Neural progenitor cell (in vitro differentiated cells): ENCODE results near the gene ABCA1. TPM values are rescaled to one million over a fixed set of nuclear protein-coding genes. Genes with fewer than 3 reads are reported as not detected.

Experiments used
- DNase-seq: peaks from one replicate; pipeline ENCODE4 v3.0.0-alpha.2; 2016; ENCODE audit warnings: low spot score
- H2AFZ ChIP-seq: fragments of 200-600 bp; sonication (generic); replicated peaks from 2 replicates; pipeline ENCODE4 v1.6.1; 2016; ENCODE audit warnings: antibody characterized with exemption
- H3F3A ChIP-seq: fragments of 200-600 bp; sonication (generic); 2 replicates; pipeline ENCODE4 v1.6.1; 2016; ENCODE audit warnings: antibody characterized with exemption, low read depth
- H3K27ac ChIP-seq: fragments of 200-600 bp; sonication (generic); 2 replicates; pipeline ENCODE4 v1.5.1; 2016; ENCODE audit warnings: mild to moderate bottlenecking
- H3K27me3 ChIP-seq: fragments of 200-600 bp; sonication (generic); 2 replicates; pipeline ENCODE4 v1.6.1; 2016; ENCODE audit warnings: mild to moderate bottlenecking, moderate library complexity
- H3K36me3 ChIP-seq: fragments of 200-600 bp; sonication (generic); 2 replicates; pipeline ENCODE4 v1.5.1; 2016
- H3K4me1 ChIP-seq: fragments of 200-600 bp; sonication (generic); 2 replicates; pipeline ENCODE4 v1.6.1; 2016; ENCODE audit warnings: mixed run types
- H3K4me2 ChIP-seq: fragments of 200-600 bp; sonication (generic); 2 replicates; pipeline ENCODE4 v1.6.1; 2016
- H3K4me3 ChIP-seq: fragments of 200-600 bp; sonication (generic); 2 replicates; pipeline ENCODE4 v1.5.1; 2016
- H3K79me2 ChIP-seq: fragments of 200-600 bp; sonication (generic); 2 replicates; pipeline ENCODE4 v1.6.1; 2016; ENCODE audit warnings: low read depth
- H3K9ac ChIP-seq: fragments of 200-600 bp; sonication (generic); 2 replicates; pipeline ENCODE4 v1.6.1; 2016
- H3K9me3 ChIP-seq: fragments of 200-600 bp; sonication (generic); 2 replicates; pipeline ENCODE4 v1.5.1; 2016; ENCODE audit warnings: low read depth
- H4K20me1 ChIP-seq: fragments of 200-600 bp; sonication (generic); 2 replicates; pipeline ENCODE4 v1.6.1; 2016; ENCODE audit warnings: low read depth
- H3K27ac Mint-ChIP-seq: 3 replicates; pipeline ENCODE4 v1.8.0; 2021; ENCODE audit warnings: mixed read lengths
- H3K27me3 Mint-ChIP-seq: 2 replicates; pipeline ENCODE4 v1.8.0; 2022; ENCODE audit warnings: low read depth, mild to moderate bottlenecking, inconsistent platforms, moderate library complexity, mixed read lengths; ENCODE audit not compliant: insufficient read depth
- H3K36me3 Mint-ChIP-seq: 3 replicates; pipeline ENCODE4 v1.8.0; 2021; ENCODE audit warnings: mixed read lengths
- H3K4me1 Mint-ChIP-seq: 3 replicates; pipeline ENCODE4 v1.8.0; 2021; ENCODE audit warnings: mixed read lengths
- H3K4me3 Mint-ChIP-seq: 3 replicates; pipeline ENCODE4 v1.8.0; 2021; ENCODE audit warnings: mild to moderate bottlenecking, moderate library complexity, mixed read lengths
- H3K9me3 Mint-ChIP-seq: 3 replicates; pipeline ENCODE4 v1.8.0; 2020; ENCODE audit warnings: mixed read lengths
- CTCF ChIP-seq: fragments of 200-600 bp; sonication (generic); IDR thresholded peaks from 2 replicates; pipeline ENCODE4 v1.5.1; 2017; ENCODE audit warnings: antibody characterized with exemption, mild to moderate bottlenecking
- EZH2 ChIP-seq: fragments of 200-600 bp; sonication (generic); IDR thresholded peaks from 2 replicates; pipeline ENCODE4 v1.6.1; 2017; ENCODE audit warnings: antibody characterized with exemption, mild to moderate bottlenecking, moderate library complexity
- EZH2phosphoT487 ChIP-seq: fragments of 200-600 bp; sonication (generic); IDR thresholded peaks from 2 replicates; pipeline ENCODE4 v1.6.1; 2017; ENCODE audit warnings: antibody characterized with exemption
- total RNA-seq: library from RNA; depleted of rRNA; stranded (reverse); fragments of >200 nt; gene quantifications from 2 replicates; pipeline ENCODE4 v1.2.3, GENCODE V29; 2015; ENCODE audit warnings: low replicate concordance

Gene ABCA1
- total RNA-seq, 1 donor from 2014 or later = 32.4 TPM

GRCh38 chr9:104914466-104914865 is 13.5 kb downstream of the ABCA1 start:
- Histone ChIP-seq H3K9me3 (no peaks in the 10 kb centered on the region), H4K20me1 (peaks cover 54% of the 10 kb centered on the region), H3K4me1 (peaks cover 21% of the 10 kb centered on the region), H3K27ac (no peak overlapping the region), H3K36me3 (no peaks in the 10 kb centered on the region), H3F3A (peaks cover 18% of the 10 kb centered on the region), H3K9ac (no peak overlapping the region), H3K79me2 (peaks cover 86% of the 10 kb centered on the region), H3K27me3 (no peaks in the 10 kb centered on the region), H3K4me3 (no peak overlapping the region), H3K4me2 (no peak overlapping the region), H2AFZ (no peak overlapping the region)
- H3K9me3 Mint-ChIP-seq = peaks cover 3% of the 10 kb centered on the region
- DNase-seq = no peak
- H3K27ac Mint-ChIP-seq = no peak overlapping the region
- no peaks in the 10 kb centered on the region for H3K27me3 Mint-ChIP-seq
- H3K4me1 Mint-ChIP-seq = peaks cover 12% of the 10 kb centered on the region
- H3K4me3 Mint-ChIP-seq = no peak overlapping the region
- TF ChIP-seq EZH2phosphoT487 = no peak
- no peak for TF ChIP-seq CTCF
- TF ChIP-seq EZH2 = no peak
- no peaks in the 10 kb centered on the region for H3K36me3 Mint-ChIP-seq

- H3K79me2 ChIP-seq = peaks cover 83% of the 10 kb centered on the region
Observed at GRCh38 chr9:104912606-104913005, 15.3 kb downstream of the ABCA1 start.

GRCh38 chr9:104911032-104911607 is 16.8 kb downstream of the ABCA1 start:
- no peaks in the 10 kb centered on the region for H3K36me3 Mint-ChIP-seq
- Histone ChIP-seq H3K27ac (no peak overlapping the region), H3K9ac (no peak overlapping the region), H3K79me2 (peaks cover 68% of the 10 kb centered on the region), H2AFZ (no peak overlapping the region), H3K4me2 (no peak overlapping the region), H3K9me3 (no peaks in the 10 kb centered on the region), H3F3A (peaks cover 18% of the 10 kb centered on the region), H3K4me1 (peaks cover 25% of the 10 kb centered on the region), H3K36me3 (no peaks in the 10 kb centered on the region), H3K27me3 (no peaks in the 10 kb centered on the region), H4K20me1 (peaks cover 66% of the 10 kb centered on the region), H3K4me3 (no peak overlapping the region)
- H3K4me3 Mint-ChIP-seq = no peak overlapping the region
- no peak overlapping the region for H3K27ac Mint-ChIP-seq
- peaks cover 14% of the 10 kb centered on the region for H3K4me1 Mint-ChIP-seq
- no peak for DNase-seq
- peaks cover 3% of the 10 kb centered on the region for H3K9me3 Mint-ChIP-seq
- H3K27me3 Mint-ChIP-seq = peaks cover 3% of the 10 kb centered on the region
- TF ChIP-seq EZH2 (no peak), EZH2phosphoT487 (no peak), CTCF (no peak)

More at GRCh38 chr9:104912606-104913005, 15.3 kb downstream of the ABCA1 start:
- Mint-ChIP-seq H3K4me1 (peaks cover 14% of the 10 kb centered on the region), H3K27me3 (peaks cover 3% of the 10 kb centered on the region), H3K4me3 (no peak overlapping the region), H3K36me3 (no peaks in the 10 kb centered on the region), H3K27ac (no peak overlapping the region), H3K9me3 (peaks cover 3% of the 10 kb centered on the region)
- H3K4me3 ChIP-seq = peak overlapping the region; percentile 2
- no peak for DNase-seq
- H3K27me3 ChIP-seq = no peaks in the 10 kb centered on the region
- no peak overlapping the region for H3K9ac ChIP-seq
- no peaks in the 10 kb centered on the region for H3K9me3 ChIP-seq
- TF ChIP-seq EZH2 (no peak), CTCF (no peak), EZH2phosphoT487 (no peak)
- no peaks in the 10 kb centered on the region for H3K36me3 ChIP-seq
- H3F3A ChIP-seq = peaks cover 18% of the 10 kb centered on the region
- H2AFZ ChIP-seq = no peak overlapping the region
- peaks cover 60% of the 10 kb centered on the region for H4K20me1 ChIP-seq
- peak overlapping the region; percentile 45 for H3K4me2 ChIP-seq
- H3K4me1 ChIP-seq = peaks cover 25% of the 10 kb centered on the region
- peak overlapping the region; percentile 74 for H3K27ac ChIP-seq
